Activated CD8-positive, alpha-beta memory T cell treated with anti-CD3 and anti-CD28 coated beads, Interleukin-2, amount 50 U/mL, for 4 hours (primary cell): Measurements from ENCODE around the gene CHN2.

Experiments used
- DNase-seq: peaks from one replicate; pipeline ENCODE4 v3.0.0-alpha.2; 2020

Gene CHN2

DNA sequence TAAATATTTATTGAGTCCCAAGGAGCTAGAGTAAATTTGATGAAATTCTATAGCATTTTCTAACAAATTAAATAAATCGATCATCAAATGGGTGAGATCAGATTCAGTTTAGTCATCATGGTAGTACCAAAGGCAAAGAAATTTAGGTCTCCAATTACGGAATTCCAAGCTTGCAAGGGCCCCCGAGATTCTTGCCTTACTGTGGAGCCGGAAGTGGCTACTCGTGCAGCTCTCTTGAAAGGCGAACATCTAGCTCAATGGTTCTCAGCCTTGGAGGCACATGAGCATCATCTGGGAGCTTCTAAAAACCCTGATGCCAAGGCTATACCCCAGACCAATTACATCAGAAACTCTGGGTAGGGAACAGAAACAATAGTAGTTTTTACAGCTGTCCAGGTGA, 251.2 kb downstream of the CHN2 start:
- no peak for DNase-seq

DNA sequence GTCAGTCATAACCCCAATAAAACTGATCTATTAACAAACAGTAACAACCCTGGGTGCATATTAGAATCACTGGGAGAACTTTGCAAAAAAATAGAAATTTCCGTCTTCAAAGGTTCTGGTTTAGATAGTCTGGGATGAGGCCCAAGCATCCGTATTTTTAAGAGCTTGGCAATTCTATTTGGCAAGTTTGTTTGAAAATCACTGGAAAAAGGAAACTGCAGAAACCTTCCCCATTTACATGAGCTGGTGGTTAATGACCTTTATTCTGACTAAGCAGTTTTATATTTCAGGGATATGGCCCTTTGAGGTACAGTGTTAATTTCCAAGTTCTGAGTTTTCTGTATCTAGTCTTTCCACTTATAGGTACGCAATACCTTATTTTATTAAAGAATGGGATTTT, 253.3 kb downstream of the CHN2 start:
- DNase-seq = no peak

DNA sequence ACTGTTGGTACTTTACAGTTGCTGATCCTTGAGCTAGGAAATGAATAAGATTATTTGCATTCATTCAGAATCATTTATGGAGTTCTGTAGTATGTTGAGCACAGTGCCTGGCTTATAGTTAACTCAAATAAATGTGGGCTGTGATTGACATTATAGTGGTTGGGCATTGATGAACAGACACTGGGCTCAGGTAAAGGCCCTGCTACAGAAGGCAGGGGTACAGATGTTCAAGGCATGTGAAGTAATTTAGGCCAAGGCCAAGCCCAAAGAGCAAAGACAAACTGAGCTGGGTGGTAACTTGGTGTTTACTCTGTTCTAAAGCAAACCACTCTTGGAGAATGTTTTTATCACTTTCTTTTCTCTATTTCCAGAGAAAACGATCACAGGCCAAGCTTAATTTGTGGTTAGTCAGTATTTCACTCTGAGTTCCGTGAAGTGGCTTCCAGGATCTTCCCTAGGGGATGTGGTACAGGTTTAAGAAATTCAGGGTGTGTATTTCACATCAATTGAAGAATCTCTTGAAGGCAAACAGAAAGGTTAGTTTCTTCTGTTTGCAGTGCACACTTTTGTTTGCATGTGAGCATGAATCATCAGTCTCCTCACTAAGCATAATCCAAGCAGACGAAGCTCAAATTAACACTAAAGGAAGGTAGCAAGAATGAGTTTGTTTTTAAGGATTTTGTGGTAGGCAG, 255.1 kb downstream of the CHN2 start:
- no peak for DNase-seq

GRCh38 chr7:29453021-29453420, 258.4 kb downstream of the CHN2 start:
- no peak for DNase-seq

DNA sequence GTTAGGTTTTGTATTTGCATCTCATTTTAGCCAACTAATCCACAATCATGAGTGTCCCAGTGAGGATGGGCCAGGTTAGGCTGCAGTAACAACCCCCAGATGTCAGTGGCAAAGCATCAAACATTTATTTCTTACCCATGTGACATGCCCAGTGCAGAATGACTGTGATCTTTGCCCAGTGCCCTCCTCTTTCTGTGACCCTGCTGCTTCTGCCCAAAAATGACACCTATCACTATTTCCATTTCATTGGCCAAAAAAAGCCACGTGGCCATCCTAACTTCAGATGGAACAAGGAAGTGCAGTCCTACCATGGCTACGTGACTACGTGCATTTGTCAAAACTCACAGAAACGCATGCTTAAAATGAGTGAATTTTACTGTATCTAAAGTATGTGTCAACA, 259.9 kb downstream of the CHN2 start:
- no peak for DNase-seq

- no peak for DNase-seq
Observed at GRCh38 chr7:29454899-29455451, 260.4 kb downstream of the CHN2 start.

GRCh38 chr7:29457141-29457561, 262.6 kb downstream of the CHN2 start:
- DNase-seq = no peak

DNA sequence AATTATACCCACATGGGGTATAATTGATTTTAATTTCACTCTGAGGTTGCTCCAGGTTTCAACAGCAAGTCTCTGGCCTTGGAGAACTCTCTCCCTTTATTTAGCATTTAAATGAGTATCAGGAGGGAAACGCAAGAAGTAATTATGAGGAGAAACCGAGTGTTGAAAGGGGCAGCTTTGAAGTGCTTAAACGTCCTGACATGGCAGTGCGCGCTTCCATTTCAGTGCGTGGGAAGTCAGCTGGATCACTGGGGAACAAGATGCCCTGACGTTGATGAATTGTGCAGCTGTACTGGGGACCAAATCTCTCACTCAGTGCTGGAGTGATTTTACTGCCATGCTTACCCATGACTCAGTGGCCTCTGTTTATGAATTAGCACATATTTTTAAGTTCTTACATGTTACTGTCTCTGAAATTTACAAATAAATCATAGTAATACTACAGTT, 263.0 kb downstream of the CHN2 start:
- no peak for DNase-seq

- no peak for DNase-seq
Observed at GRCh38 chr7:29458933-29459332, 264.4 kb downstream of the CHN2 start.

DNA sequence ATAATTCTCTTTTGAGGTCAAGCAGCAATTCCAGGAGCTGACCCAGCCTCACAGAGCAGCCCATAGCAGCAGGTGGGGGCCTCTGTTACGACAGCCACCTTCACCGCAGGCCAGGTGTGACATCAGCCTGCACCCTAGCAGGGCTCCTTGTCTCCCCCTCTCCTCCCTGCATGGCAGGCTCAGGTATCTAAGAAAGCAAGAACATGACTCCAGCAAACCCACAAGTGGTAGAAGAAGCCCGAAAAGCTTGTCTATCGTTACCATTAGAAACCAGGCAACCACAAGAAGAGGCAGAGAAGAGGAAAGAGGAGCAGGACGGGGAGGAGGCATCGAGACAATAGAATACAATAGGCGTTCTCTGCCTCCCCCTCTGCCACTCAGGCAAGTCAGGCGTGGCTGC, 265.0 kb downstream of the CHN2 start:
- DNase-seq = no peak

GRCh38 chr7:29461996-29462395, 267.4 kb downstream of the CHN2 start:
- DNase-seq = no peak

GRCh38 chr7:29463504-29464158, 269.1 kb downstream of the CHN2 start:
- no peak for DNase-seq

GRCh38 chr7:29464753-29465152, 270.2 kb downstream of the CHN2 start:
- DNase-seq = no peak

GRCh38 chr7:29467193-29467926, 272.8 kb downstream of the CHN2 start:
- no peak for DNase-seq

- no peak for DNase-seq
Observed at GRCh38 chr7:29468196-29468595, 273.6 kb downstream of the CHN2 start.

GRCh38 chr7:29469281-29469680, 274.7 kb downstream of the CHN2 start:
- DNase-seq = no peak

- no peak for DNase-seq
Observed at GRCh38 chr7:29469976-29470557, 275.5 kb downstream of the CHN2 start.

- no peak for DNase-seq
Observed at GRCh38 chr7:29471444-29472138, 277.0 kb downstream of the CHN2 start.

DNA sequence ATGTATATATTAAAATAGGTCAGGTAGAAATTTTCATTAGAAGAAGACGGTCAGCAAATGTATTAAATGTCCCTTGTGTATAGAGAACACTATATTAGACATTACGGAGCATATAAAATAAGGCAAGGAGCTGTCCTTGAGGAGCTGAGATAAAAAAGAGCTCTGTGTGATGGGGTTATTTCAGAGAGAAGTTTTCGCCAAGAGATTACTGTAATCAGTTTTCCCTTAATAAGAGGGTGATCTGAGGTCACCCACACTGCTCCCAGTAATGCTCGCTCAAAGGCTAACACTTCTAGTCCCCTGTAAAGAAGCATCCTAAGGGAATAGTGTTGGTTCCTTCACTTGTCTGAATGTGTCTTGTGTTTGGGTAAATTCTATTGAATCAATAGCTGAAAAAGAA, 282.3 kb downstream of the CHN2 start:
- no peak for DNase-seq

GRCh38 chr7:29478226-29478625, 283.7 kb downstream of the CHN2 start:
- no peak for DNase-seq

DNA sequence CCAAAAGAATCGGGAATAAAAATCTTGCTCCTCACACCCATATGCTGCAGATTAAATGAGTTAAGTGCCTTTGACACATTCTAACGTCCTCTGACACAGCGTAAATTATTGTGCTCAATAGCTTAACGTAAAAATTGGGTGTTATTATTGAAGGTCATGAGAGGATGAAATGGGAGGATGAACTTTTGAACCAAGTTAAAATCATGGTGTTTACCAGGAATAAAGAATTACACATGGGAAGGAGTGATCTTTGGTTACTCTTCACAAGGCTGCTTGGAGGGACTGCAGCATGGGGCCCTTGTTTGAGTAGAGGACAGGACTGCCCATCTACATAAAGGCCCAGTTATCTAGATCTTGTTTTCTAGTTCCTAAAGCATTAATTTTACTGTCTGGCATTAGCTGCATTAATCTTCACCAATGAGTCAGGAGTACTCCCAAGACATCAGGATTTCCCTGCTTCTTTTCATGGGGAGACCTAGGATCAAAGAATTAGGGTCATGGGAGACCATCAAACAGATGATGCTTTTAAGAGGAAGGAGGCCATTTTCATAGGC, 284.2 kb downstream of the CHN2 start:
- DNase-seq = no peak
